HepG2 (cell line): ENCODE results near the gene RASSF7. TPM values are rescaled to one million over a fixed set of nuclear protein-coding genes. Genes with fewer than 3 reads are reported as not detected.

Experiments
- ARID5B ChIP-seq: IDR thresholded peaks from 2 replicates; pipeline ENCODE4 v1.4.0; 2020; ENCODE audit warnings: mild to moderate bottlenecking, missing genetic modification reagents
- CERS6 ChIP-seq: sonication (generic); formaldehyde crosslinking; IDR thresholded peaks from 2 replicates; pipeline ENCODE4 v1.5.0; 2020; ENCODE audit warnings: missing genetic modification reagents
- CREM ChIP-seq, 2 experiments: sonication (generic) in 1 of 2; formaldehyde crosslinking in 1 of 2; IDR thresholded peaks; 2 replicates each; pipeline versions ENCODE4 v1.4.0 to v1.6.1; 2016 to 2020; ENCODE audit warnings: antibody characterized with exemption in 1 of 2, mild to moderate bottlenecking in 1 of 2, missing genetic modification reagents in 1 of 2
- CSRNP2 ChIP-seq: sonication (generic); formaldehyde crosslinking; conservative IDR thresholded peaks from 2 replicates; pipeline ENCODE4 v1.8.0; 2022; ENCODE audit warnings: low read depth, missing genetic modification reagents
- FIP1L1 ChIP-seq: fragments of 200-400 bp; formaldehyde crosslinking; IDR thresholded peaks from 2 replicates; pipeline ENCODE4 v1.6.1; 2018; ENCODE audit warnings: low read depth, mild to moderate bottlenecking, low read length, moderate library complexity, borderline replicate concordance; ENCODE audit not compliant: insufficient read depth
- HOXA9 ChIP-seq: sonication (generic); formaldehyde crosslinking; IDR thresholded peaks from 2 replicates; pipeline ENCODE4 v1.8.1; 2022; ENCODE audit warnings: missing genetic modification reagents, mild to moderate bottlenecking, moderate library complexity, borderline replicate concordance
- KDM2A ChIP-seq: sonication (generic); formaldehyde crosslinking; IDR thresholded peaks from 2 replicates; pipeline ENCODE4 v1.4.0; 2020; ENCODE audit warnings: low read depth, missing genetic modification reagents, borderline replicate concordance
- NCOR1 ChIP-seq: fragments of 200-600 bp; sonication (generic); IDR thresholded peaks from 2 replicates; pipeline ENCODE4 v1.7.0; 2017; ENCODE audit warnings: antibody characterized with exemption, low read length, borderline replicate concordance
- NR1H2 ChIP-seq: sonication (generic); formaldehyde crosslinking; IDR thresholded peaks from 2 replicates; pipeline ENCODE4 v1.8.1; 2022; ENCODE audit warnings: low read depth, missing genetic modification reagents, borderline replicate concordance
- PBX2 ChIP-seq: IDR thresholded peaks from 2 replicates; pipeline ENCODE4 v1.6.1; 2016; ENCODE audit warnings: control low read depth
- SOX13 ChIP-seq, 3 experiments: fragments of 450-650 bp in 1 of 3; sonication (generic) in 1 of 3; formaldehyde crosslinking in 1 of 3; IDR thresholded peaks in 2 of 3; conservative IDR thresholded peaks in 1 of 3; 2 replicates each; pipeline versions ENCODE4 v1.5.0 to v1.6.1; 2016 to 2020; ENCODE audit warnings: antibody characterized with exemption in 1 of 3, mild to moderate bottlenecking in 1 of 3, missing compliant biosample characterization in 1 of 3, missing genetic modification reagents in 1 of 3, moderate library complexity in 1 of 3
- TOPORS ChIP-seq: sonication (generic); formaldehyde crosslinking; IDR thresholded peaks from 2 replicates; pipeline ENCODE4 v1.8.0; 2023; ENCODE audit warnings: mild to moderate bottlenecking, missing genetic modification reagents
- ZNF143 ChIP-seq: sonication (generic); formaldehyde crosslinking; IDR thresholded peaks from 2 replicates; pipeline ENCODE4 v1.4.0; 2020; ENCODE audit warnings: missing genetic modification reagents
- ZNF225 ChIP-seq: sonication (generic); formaldehyde crosslinking; IDR thresholded peaks from 2 replicates; pipeline ENCODE4 v1.4.0; 2020; ENCODE audit warnings: mild to moderate bottlenecking, missing genetic modification reagents
- ZNF253 ChIP-seq: sonication (generic); formaldehyde crosslinking; IDR thresholded peaks from 2 replicates; pipeline ENCODE4 v1.8.0; 2022; ENCODE audit warnings: mild to moderate bottlenecking, missing genetic modification reagents, borderline replicate concordance
- ZNF326 ChIP-seq: sonication (generic); formaldehyde crosslinking; IDR thresholded peaks from 2 replicates; pipeline ENCODE4 v1.4.0; 2020; ENCODE audit warnings: missing genetic modification reagents, borderline replicate concordance
- ZNF451 ChIP-seq: sonication (generic); formaldehyde crosslinking; IDR thresholded peaks from 2 replicates; pipeline ENCODE4 v1.5.0; 2020; ENCODE audit warnings: mild to moderate bottlenecking, missing genetic modification reagents
- ZNF460 ChIP-seq: sonication (generic); formaldehyde crosslinking; IDR thresholded peaks from 2 replicates; pipeline ENCODE4 v1.5.1; 2020; ENCODE audit warnings: missing genetic modification reagents, mild to moderate bottlenecking, borderline replicate concordance
- ZNF496 ChIP-seq: sonication (generic); formaldehyde crosslinking; IDR thresholded peaks from 2 replicates; pipeline ENCODE4 v1.8.1; 2023; ENCODE audit warnings: mild to moderate bottlenecking, moderate library complexity, missing genetic modification reagents; ENCODE audit not compliant: insufficient replicate concordance
- ZNF792 ChIP-seq: IDR thresholded peaks from 2 replicates; pipeline ENCODE4 v1.6.1; 2016
- polyA plus RNA-seq, 8 experiments: library from polyadenylated mRNA; depleted of rRNA in 3 of 8; stranded (reverse) in 7 of 8; unstranded in 1 of 8; fragments of >200 nt; fragmentation: Illumina TruSeq in 4 of 8; extraction: Trizol in 4 of 8; gene quantifications; 2 replicates each; pipeline versions ENCODE4 v1.2.1 to v1.2.3, GENCODE V29; 2011 to 2016; ENCODE audit warnings: low read depth in 4 of 8, missing spikeins in 1 of 8, mixed read lengths in 1 of 8; ENCODE audit not compliant: insufficient read depth in 1 of 8
- total RNA-seq, 5 experiments: library from RNA; depleted of rRNA; stranded (reverse); fragments of >200 nt; fragmentation: Illumina TruSeq; extraction: Trizol; gene quantifications; 2 replicates each; pipeline ENCODE4 v1.2.3, GENCODE V29; 2016; ENCODE audit warnings: low read depth in 1 of 5

RASSF7 gene
- total and polyA plus RNA-seq, 2 of the 13 experiments (the other 11 are each of a cell fraction or from before 2014, with no cell fraction given): 20.2 to 28.6 TPM

GRCh38 chr11:561148-562003 is 606 bp downstream of the RASSF7 start (continued):
- TF ChIP-seq FIP1L1: no peak
- TF ChIP-seq CREM (IDR thresholded peaks at IDR 0.05): no peak
- TF ChIP-seq CREM (CRISPR knock-in tag; IDR thresholded peaks at IDR 0.05): no peak
- TF ChIP-seq ZNF792: 0 out of 2 replicates have a peak, but pooled peaks have one; percentile 22
- TF ChIP-seq ZNF253 (CRISPR knock-in tag): no peak
- no peak for TF ChIP-seq CSRNP2
- TF ChIP-seq TOPORS (CRISPR knock-in tag): no peak
- TF ChIP-seq ARID5B (CRISPR knock-in tag): peak; percentile 27; the same call in 1 of the 2 replicates
- TF ChIP-seq ZNF143: no peak
- no peak for TF ChIP-seq HOXA9 (CRISPR knock-in tag)
- no peak for TF ChIP-seq SOX13 (IDR thresholded peaks at IDR 0.05)
- peak in 1 of 2 experiments; percentile 33; a peak in 1 of 4 replicates for TF ChIP-seq SOX13 (CRISPR knock-in tag; conservative IDR thresholded peaks at IDR 0.05 in 1 of 2, IDR thresholded peaks at IDR 0.05 in 1 of 2)
- no peak for TF ChIP-seq ZNF460 (CRISPR knock-in tag)
- TF ChIP-seq CERS6 (CRISPR knock-in tag): no peak
- TF ChIP-seq PBX2 (CRISPR knock-in tag): no peak
- peak; percentile 82; the same call in 1 of the 2 replicates for TF ChIP-seq KDM2A (CRISPR knock-in tag)
- TF ChIP-seq NR1H2 (CRISPR knock-in tag): no peak
- no peak for TF ChIP-seq ZNF451 (CRISPR knock-in tag)
- no peak for TF ChIP-seq ZNF496
- TF ChIP-seq ZNF225 (CRISPR knock-in tag): no peak
- TF ChIP-seq ZNF326 (CRISPR knock-in tag): no peak
- TF ChIP-seq NCOR1: no peak
